Mucosa of descending colon (tissue), 3 donors: Measurements from ENCODE around the gene MAPK11. TPM values are rescaled to one million over a fixed set of nuclear protein-coding genes. Genes with fewer than 3 reads are reported as not detected.

Experiments used
- ATAC-seq: fragments of 200-7000 bp; cut with Tn5 transposase; one replicate; pipeline ENCODE4 v1.9.1; 2020; ENCODE audit warnings: mild to moderate bottlenecking, moderate library complexity
- DNase-seq, 3 donors: peaks; one replicate each; pipeline ENCODE4 v3.0.0-alpha.2; 2020
- H3K36me3 ChIP-seq: fragments of 200-600 bp; one replicate; pipeline ENCODE4 v1.8.0; 2021; ENCODE audit warnings: low read depth, mild to moderate bottlenecking
- H3K4me1 ChIP-seq: fragments of 200-600 bp; one replicate; pipeline ENCODE4 v1.8.0; 2021; ENCODE audit warnings: low read depth, mild to moderate bottlenecking
- H3K4me3 ChIP-seq: fragments of 200-600 bp; one replicate; pipeline ENCODE4 v1.8.0; 2021; ENCODE audit warnings: mild to moderate bottlenecking
- H3K9me3 ChIP-seq: fragments of 200-600 bp; one replicate; pipeline ENCODE4 v1.8.0; 2021; ENCODE audit warnings: mild to moderate bottlenecking
- CTCF ChIP-seq: fragments of 200-600 bp; IDR thresholded peaks from one replicate; pipeline ENCODE4 v1.8.0; 2022; ENCODE audit warnings: antibody characterized with exemption, mild to moderate bottlenecking
- intact Hi-C, 2 donors: fragments of 100-400 bp; cut with DNase I in 1 of 2; cut with micrococcal nuclease in 1 of 2; formaldehyde crosslinking; loops; one replicate each; pipeline versions ENCODE4 v1.11.0 to v1.11.1; 2022; cut with DNase I, micrococcal nuclease
- total RNA-seq, 3 donors: library from RNA; stranded (reverse); fragmentation: NEBNext Ultra II Directional in 2 of 3; extraction: Animal tissue kit (Norgen Biotek cat#: 25700) in 2 of 3; gene quantifications; one replicate each; pipeline versions ENCODE4 v1.2.1 to v1.2.4, GENCODE V29; 2021 to 2023
- donor health status: DM: no; HTN: no; CAD: no; lungs with moderate emphysema.
- donor health status: DM: no; HTN: no; CAD: no.
- donor health status: DM: no; HTN: yes; CAD: no.

Gene MAPK11
- total RNA-seq, 3 donors from 2014 or later: 1.8 to 4.3 (median 3.2) TPM

DNA sequence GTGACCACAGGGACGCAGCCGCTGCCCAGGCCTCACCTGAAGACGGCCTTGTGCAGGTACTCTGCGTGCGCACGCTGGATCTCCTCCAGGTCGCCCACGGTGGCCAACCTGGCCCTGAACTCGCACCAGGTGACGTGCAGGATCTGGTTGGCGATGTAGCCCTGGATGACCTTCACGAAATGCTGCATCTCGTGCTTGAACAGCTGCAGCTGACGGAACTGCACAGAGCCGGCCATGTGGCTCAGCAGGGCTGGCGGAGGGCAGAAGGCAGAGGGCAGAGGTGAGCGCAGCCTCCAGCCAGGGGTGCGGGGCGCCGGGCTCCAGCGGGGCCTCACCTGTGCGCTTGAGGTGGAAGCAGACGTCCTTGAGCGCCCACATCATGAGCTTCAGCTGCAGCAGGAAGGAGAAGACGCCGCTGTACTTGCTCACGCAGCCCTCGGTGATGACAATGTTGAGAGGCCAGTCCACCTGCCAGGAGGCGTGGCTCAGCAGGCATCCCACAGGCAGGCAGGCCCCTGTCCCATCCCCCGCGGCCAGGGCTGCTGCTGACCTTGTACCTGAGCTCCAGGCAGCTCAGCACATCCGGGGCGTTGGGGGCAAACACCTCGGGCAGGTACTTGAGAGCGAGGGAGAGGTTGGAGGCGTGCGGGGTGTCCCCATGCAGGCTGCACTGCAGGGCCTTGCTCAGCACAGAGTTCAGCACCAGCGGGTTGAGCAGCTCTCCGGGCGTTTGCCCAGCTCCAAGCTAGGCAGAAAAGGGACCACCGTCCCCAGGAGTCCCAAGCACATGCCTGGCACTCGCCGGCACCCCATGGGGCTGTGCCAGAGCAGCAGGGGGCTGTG lies 51.8 kb downstream of the MAPK11 start:
- DNase-seq (no peak), ATAC-seq (peak; percentile 4)
- Histone ChIP-seq H3K36me3 (peaks cover 22% of the 10 kb centered on the region), H3K9me3 (no peaks in the 10 kb centered on the region), H3K4me3 (no peak overlapping the region), H3K4me1 (no peaks in the 10 kb centered on the region)
- intact Hi-C loops: no loop called here
- TF ChIP-seq CTCF: no peak

GRCh38 chr22:50217543-50218152 lies 52.5 kb downstream of the MAPK11 start:
- no peak for ATAC-seq
- intact Hi-C loops: no loop called here
- peaks cover 22% of the 10 kb centered on the region for H3K36me3 ChIP-seq

DNA sequence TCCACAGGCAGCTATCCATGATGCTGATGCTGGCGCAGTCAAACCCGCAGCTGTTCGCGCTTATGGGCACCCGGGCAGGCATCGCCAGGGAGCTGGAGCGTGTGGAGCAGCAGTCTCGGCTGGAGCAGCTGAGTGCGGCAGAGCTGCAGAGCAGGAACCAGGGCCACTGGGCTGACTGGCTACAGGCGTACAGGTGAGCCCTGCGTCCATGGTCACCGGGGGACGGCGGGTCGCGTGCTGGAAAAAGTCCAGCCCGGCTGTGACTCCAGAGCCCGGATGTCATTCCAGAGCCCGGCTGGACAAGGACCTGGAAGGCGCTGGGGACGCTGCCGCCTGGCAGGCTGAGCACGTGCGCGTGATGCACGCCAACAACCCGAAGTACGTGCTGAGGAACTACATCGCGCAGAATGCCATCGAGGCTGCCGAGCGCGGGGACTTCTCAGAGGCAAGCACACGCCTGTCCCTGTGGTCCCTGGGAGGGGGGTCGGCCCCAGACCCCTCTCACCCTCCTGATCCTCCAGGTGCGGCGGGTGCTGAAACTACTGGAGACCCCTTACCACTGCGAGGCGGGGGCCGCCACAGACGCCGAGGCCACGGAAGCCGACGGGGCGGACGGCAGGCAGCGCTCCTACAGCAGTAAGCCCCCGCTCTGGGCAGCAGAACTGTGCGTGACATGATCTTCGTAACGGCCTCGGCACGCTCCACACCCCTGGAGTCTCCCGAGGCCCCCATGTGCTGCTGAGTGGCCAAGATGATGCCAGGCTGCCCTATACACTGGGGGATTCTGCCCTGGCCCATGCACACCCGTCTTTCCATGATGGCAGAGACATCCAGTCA lies 53.3 kb downstream of the MAPK11 start:
- DNase-seq (no peak), ATAC-seq (no peak)
- H3K4me3 ChIP-seq: no peak overlapping the region
- TF ChIP-seq CTCF: no peak
- H3K36me3 ChIP-seq: peaks cover 22% of the 10 kb centered on the region
- H3K4me1 ChIP-seq: no peaks in the 10 kb centered on the region
- intact Hi-C loops: no loop called here
- no peaks in the 10 kb centered on the region for H3K9me3 ChIP-seq

More at GRCh38 chr22:50217543-50218152, 52.5 kb downstream of the MAPK11 start:
- Histone ChIP-seq H3K4me1 (no peaks in the 10 kb centered on the region), H3K9me3 (no peaks in the 10 kb centered on the region), H3K4me3 (no peak overlapping the region)
- DNase-seq: no peak
- TF ChIP-seq CTCF: no peak

DNA sequence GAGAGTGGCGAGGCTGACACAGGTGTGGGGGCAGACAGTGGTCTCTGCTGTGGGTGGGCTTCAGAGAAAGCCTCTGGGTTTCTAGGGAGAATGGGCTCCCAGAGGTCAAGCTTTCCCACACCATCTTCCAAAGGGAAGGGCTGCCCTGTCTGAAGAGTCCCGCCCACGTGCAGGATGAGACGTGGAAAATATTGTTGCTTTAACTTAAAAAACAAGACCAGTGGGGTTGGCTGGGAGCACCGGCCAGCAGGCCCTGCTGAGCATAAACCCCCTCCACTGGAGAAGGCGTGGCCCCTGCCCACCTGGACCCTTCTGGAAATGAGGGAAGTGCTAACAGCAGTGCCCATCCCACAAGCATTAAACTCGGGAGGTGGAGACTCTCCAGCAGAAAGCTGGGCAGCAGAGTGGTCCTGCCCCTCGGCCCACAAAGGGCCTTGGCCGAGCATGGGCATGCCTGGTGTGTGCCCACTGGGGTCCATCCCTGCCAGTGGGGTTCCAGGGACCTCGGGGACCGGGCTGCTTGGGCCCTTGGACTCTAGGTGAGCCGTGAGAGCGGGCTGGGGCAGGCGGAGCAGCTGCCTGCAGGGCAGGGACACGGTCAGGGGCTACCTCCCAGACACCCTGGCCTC lies 54.0 kb downstream of the MAPK11 start:
- Histone ChIP-seq H3K4me3 (no peak overlapping the region), H3K4me1 (no peaks in the 10 kb centered on the region), H3K36me3 (peaks cover 24% of the 10 kb centered on the region), H3K9me3 (no peaks in the 10 kb centered on the region)
- ATAC-seq: no peak
- TF ChIP-seq CTCF: no peak
- DNase-seq: no peak
- intact Hi-C loops: no loop called here

DNA sequence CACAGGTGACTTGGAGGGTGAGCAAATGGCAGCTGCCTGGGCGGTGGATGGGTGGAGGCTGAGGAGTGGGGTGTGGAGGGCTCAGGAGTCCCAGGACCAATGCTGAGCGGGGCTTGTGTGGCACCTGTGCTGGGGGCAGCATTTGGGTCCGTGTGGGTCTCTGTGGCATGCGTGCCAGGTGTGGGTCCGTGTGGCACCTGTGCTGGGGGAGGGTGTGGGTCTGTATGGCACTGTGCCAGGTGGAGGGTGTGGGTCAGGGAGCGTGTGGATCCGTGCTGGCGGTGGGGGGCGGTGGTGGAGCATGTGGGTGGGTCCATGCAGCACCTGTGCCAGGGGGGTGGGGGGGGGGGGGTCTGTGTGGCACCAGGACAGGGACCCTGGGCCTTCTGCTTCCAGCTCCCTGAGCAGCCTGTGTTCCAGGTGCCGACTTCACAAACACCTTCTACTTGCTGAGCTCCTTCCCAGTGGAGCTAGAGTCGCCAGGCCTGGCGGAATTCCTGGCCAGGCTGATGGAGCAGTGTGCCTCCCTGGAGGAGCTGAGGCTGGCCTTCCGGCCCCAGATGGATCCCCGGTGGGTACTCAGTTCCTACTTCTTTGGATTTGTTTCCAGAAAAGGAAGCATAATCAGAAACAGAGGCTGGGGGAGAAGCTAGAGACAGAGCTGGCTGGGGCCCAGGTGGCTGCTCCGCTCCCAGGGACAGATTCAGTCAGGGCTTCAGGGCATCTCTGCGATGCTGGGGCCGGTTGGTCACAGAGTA lies 54.7 kb downstream of the MAPK11 start:
- TF ChIP-seq CTCF: no peak
- no peaks in the 10 kb centered on the region for H3K4me1 ChIP-seq
- H3K36me3 ChIP-seq: peaks cover 30% of the 10 kb centered on the region
- no peak for DNase-seq
- intact Hi-C loops: no loop called here
- no peak for ATAC-seq
- H3K4me3 ChIP-seq: no peak overlapping the region
- H3K9me3 ChIP-seq: no peaks in the 10 kb centered on the region
